GM19043 (cell line): ENCODE results near the gene FNDC1.

Source experiments
- ATAC-seq: cut with Tn5 transposase; IDR thresholded peaks from one replicate; pipeline ENCODE4 v1.9.1; 2021; ENCODE audit warnings: low read depth; ENCODE audit not compliant: unreplicated experiment

The FNDC1 gene

GRCh38 chr6:159156089-159156488 lies 13.1 kb upstream of the FNDC1 start:
- ATAC-seq, result no peak

- no peak for ATAC-seq
These were observed 11.8 kb upstream of the FNDC1 start for GRCh38 chr6:159157431-159157830.

GRCh38 chr6:159161839-159162238 lies 7.4 kb upstream of the FNDC1 start:
- ATAC-seq, result no peak

- ATAC-seq, result no peak
These were observed 5.3 kb upstream of the FNDC1 start for GRCh38 chr6:159163901-159164370.

GRCh38 chr6:159168536-159169192 lies 536 bp upstream of the FNDC1 start:
- ATAC-seq, result no peak

GRCh38 chr6:159169557-159170332 lies 545 bp downstream of the FNDC1 start:
- ATAC-seq, result no peak

GRCh38 chr6:159170333-159170672 lies 1.1 kb downstream of the FNDC1 start:
- ATAC-seq, result no peak

GRCh38 chr6:159170999-159171712 lies 2.0 kb downstream of the FNDC1 start:
- ATAC-seq, result no peak

GRCh38 chr6:159172091-159172491 lies 2.9 kb downstream of the FNDC1 start:
- no peak for ATAC-seq

- ATAC-seq, result peak; percentile 66
These were observed 5.2 kb downstream of the FNDC1 start for GRCh38 chr6:159174263-159174969.

GRCh38 chr6:159176913-159177312 lies 7.7 kb downstream of the FNDC1 start:
- no peak for ATAC-seq

- ATAC-seq, result no peak
These were observed 9.6 kb downstream of the FNDC1 start for GRCh38 chr6:159178847-159179246.

GRCh38 chr6:159180001-159180400 lies 10.8 kb downstream of the FNDC1 start:
- no peak for ATAC-seq

GRCh38 chr6:159181914-159182313 lies 12.7 kb downstream of the FNDC1 start:
- ATAC-seq, result no peak

GRCh38 chr6:159184559-159184958 lies 15.4 kb downstream of the FNDC1 start:
- ATAC-seq, result no peak

- no peak for ATAC-seq
These were observed 21.3 kb downstream of the FNDC1 start for GRCh38 chr6:159190460-159190859.

GRCh38 chr6:159193923-159194322 lies 24.7 kb downstream of the FNDC1 start:
- no peak for ATAC-seq

GRCh38 chr6:159194421-159194820 lies 25.2 kb downstream of the FNDC1 start:
- ATAC-seq, result no peak

GRCh38 chr6:159196430-159196975 lies 27.3 kb downstream of the FNDC1 start:
- no peak for ATAC-seq

- no peak for ATAC-seq
These were observed 28.1 kb downstream of the FNDC1 start for GRCh38 chr6:159197251-159197650.

- no peak for ATAC-seq
These were observed 32.1 kb downstream of the FNDC1 start for GRCh38 chr6:159201336-159201735.
